ENCODE results near the gene CHN2. TPM values are rescaled to one million over a fixed set of nuclear protein-coding genes. Genes with fewer than 3 reads are reported as not detected.

Gene CHN2
- total RNA-seq, 1 experiment from 2014 or later = 18.8 TPM

DNA sequence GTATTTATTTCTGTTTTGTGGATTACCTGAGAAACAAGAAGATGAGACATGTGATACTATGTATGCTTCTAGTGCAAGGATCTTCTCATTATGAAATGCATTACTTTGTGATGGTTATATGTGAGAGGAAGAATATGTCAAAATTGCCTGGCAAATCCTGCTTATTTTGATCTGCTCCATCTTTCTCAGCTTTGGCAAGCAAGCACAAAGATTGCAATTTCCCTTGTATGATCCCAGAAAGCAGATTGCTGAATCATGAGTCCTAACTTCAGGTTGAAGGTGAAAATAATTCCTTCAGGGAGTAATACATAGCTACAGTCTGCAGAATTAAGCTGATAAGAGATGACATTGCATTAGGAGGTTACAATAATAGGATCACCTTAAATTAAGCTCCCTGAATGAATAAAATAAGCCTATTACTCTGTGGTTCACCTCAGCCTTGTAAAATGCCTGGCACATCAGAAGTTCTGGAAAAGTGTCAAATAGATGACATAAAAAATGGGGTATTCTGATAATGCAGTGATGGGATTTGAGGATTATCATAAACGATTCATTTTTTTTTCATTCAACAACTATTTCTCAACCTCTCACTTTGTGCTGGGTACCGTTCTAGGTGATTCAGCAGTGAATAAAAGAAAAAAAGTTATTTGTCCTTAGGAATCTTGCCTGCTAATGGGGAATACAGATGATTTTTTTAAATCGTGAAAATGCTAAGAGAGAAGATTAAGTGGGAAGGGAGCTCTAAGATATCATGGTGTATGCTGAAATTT, 120.7 kb downstream of the CHN2 start:
- no peaks in the 10 kb centered on the region for H3K36me3 ChIP-seq (ENCODE audit: control insufficient read depth, insufficient read depth, low read length)
- Mint-ChIP-seq H3K27me3 (ENCODE audit: insufficient read depth, unreplicated experiment) (no peaks in the 10 kb centered on the region), H3K36me3 (ENCODE audit: insufficient read depth, unreplicated experiment) (no peaks in the 10 kb centered on the region), H3K27ac (ENCODE audit: unreplicated experiment) (no peak overlapping the region), H3K4me3 (ENCODE audit: unreplicated experiment) (no peak overlapping the region), H3K4me1 (ENCODE audit: low read depth, unreplicated experiment) (peaks cover 7% of the 10 kb centered on the region), H3K9me3 (ENCODE audit: unreplicated experiment) (no peaks in the 10 kb centered on the region)
- intact Hi-C loops (cut with micrococcal nuclease; ENCODE audit: unreplicated experiment) = no loop called here
- no peaks in the 10 kb centered on the region for H3K9me3 ChIP-seq
- no peaks in the 10 kb centered on the region for H3K27me3 ChIP-seq (replicated peaks; ENCODE audit: control insufficient read depth, insufficient read depth, low read length)
- no peaks in the 10 kb centered on the region for H3K4me1 ChIP-seq
- DNase-seq = no peak
- ChIA-PET CTCF (interaction anchor here (1.0 kb wide), 1 partner anchor 126 kb away, joined by 3 read pairs; no protein-coding TSS in a partner anchor), POLR2A (no interaction called here)
- TF ChIP-seq, protein P1, sequence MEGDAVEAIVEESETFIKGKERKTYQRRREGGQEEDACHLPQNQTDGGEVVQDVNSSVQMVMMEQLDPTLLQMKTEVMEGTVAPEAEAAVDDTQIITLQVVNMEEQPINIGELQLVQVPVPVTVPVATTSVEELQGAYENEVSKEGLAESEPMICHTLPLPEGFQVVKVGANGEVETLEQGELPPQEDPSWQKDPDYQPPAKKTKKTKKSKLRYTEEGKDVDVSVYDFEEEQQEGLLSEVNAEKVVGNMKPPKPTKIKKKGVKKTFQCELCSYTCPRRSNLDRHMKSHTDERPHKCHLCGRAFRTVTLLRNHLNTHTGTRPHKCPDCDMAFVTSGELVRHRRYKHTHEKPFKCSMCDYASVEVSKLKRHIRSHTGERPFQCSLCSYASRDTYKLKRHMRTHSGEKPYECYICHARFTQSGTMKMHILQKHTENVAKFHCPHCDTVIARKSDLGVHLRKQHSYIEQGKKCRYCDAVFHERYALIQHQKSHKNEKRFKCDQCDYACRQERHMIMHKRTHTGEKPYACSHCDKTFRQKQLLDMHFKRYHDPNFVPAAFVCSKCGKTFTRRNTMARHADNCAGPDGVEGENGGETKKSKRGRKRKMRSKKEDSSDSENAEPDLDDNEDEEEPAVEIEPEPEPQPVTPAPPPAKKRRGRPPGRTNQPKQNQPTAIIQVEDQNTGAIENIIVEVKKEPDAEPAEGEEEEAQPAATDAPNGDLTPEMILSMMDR (IDR thresholded peaks at IDR 0.05; ENCODE audit: insufficient read depth in 1 of 2, low read depth in 1 of 2, low read length in 1 of 2, severe bottlenecking in 1 of 2, unreplicated experiment in 1 of 2) = no peak
- no peak overlapping the region for H3K4me3 ChIP-seq (ENCODE audit: low read depth, low read length)
- BruUV-seq (replicated peaks) = no TSS peak

DNA sequence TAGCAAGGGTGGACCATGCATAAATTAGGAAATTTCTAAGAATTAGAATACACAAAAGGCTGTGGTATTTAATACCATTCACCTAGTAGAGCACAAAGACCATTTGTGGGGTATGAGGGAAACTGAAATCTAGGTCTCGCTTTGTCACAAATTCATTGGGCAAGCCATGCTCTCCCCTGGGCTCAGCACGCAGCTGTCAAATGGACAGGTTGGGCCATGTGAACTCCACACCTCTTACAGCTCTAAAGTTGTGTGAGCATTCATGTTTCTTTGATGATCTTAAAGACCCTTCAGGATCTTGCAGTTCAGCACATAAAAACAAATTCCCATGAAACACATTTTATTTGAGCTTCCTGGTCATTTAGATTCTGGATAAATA, 121.3 kb downstream of the CHN2 start:
- peaks cover 7% of the 10 kb centered on the region for H3K4me1 Mint-ChIP-seq (ENCODE audit: low read depth, unreplicated experiment)
- no peak overlapping the region for H3K4me3 Mint-ChIP-seq (ENCODE audit: unreplicated experiment)
- H3K36me3 ChIP-seq (ENCODE audit: control insufficient read depth, insufficient read depth, low read length) = no peaks in the 10 kb centered on the region
- DNase-seq = no peak
- intact Hi-C loops (cut with micrococcal nuclease; ENCODE audit: unreplicated experiment) = no loop called here
- H3K9me3 Mint-ChIP-seq (ENCODE audit: unreplicated experiment) = no peaks in the 10 kb centered on the region
- no peak overlapping the region for H3K27ac Mint-ChIP-seq (ENCODE audit: unreplicated experiment)
- ChIA-PET POLR2A (no interaction called here), CTCF (interaction anchor here (1.0 kb wide), 1 partner anchor 126 kb away, joined by 3 read pairs; no protein-coding TSS in a partner anchor)
- H3K4me1 ChIP-seq = no peaks in the 10 kb centered on the region
- TF ChIP-seq, protein P1 (IDR thresholded peaks at IDR 0.05; ENCODE audit: insufficient read depth in 1 of 2, low read depth in 1 of 2, low read length in 1 of 2, severe bottlenecking in 1 of 2, unreplicated experiment in 1 of 2) = no peak
- no peaks in the 10 kb centered on the region for H3K27me3 Mint-ChIP-seq (ENCODE audit: insufficient read depth, unreplicated experiment)
- BruUV-seq (replicated peaks) = no TSS peak
- no peaks in the 10 kb centered on the region for H3K9me3 ChIP-seq
- H3K36me3 Mint-ChIP-seq (ENCODE audit: insufficient read depth, unreplicated experiment) = no peaks in the 10 kb centered on the region
- H3K27me3 ChIP-seq (replicated peaks; ENCODE audit: control insufficient read depth, insufficient read depth, low read length) = no peaks in the 10 kb centered on the region
- H3K4me3 ChIP-seq (ENCODE audit: low read depth, low read length) = no peak overlapping the region

DNA sequence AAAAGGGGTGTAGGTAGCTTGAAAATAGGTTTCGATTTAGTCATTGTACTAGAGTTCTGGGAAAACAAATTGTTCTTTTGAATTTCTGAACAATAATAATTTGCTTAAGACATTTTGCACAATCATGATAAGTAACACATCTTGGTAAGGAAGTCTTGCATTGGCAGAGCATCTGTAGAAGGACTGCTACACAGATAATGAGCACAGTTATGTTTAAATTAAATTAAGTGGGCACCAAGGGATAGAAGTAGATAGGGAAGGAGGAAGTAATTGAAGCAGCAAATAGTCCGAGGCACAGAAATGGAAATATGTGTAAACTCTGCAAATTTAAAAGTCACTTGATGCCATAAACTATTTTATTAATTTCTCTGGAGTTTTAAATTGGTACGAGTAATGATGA, 122.4 kb downstream of the CHN2 start:
- no peak for DNase-seq
- no peaks in the 10 kb centered on the region for H3K36me3 ChIP-seq (ENCODE audit: control insufficient read depth, insufficient read depth, low read length)
- no peak overlapping the region for H3K4me3 Mint-ChIP-seq (ENCODE audit: unreplicated experiment)
- H3K36me3 Mint-ChIP-seq (ENCODE audit: insufficient read depth, unreplicated experiment) = no peaks in the 10 kb centered on the region
- no peaks in the 10 kb centered on the region for H3K27me3 Mint-ChIP-seq (ENCODE audit: insufficient read depth, unreplicated experiment)
- no peaks in the 10 kb centered on the region for H3K27me3 ChIP-seq (replicated peaks; ENCODE audit: control insufficient read depth, insufficient read depth, low read length)
- peaks cover 7% of the 10 kb centered on the region for H3K4me1 Mint-ChIP-seq (ENCODE audit: low read depth, unreplicated experiment)
- no peaks in the 10 kb centered on the region for H3K4me1 ChIP-seq
- no peak overlapping the region for H3K4me3 ChIP-seq (ENCODE audit: low read depth, low read length)
- ChIA-PET CTCF (no interaction called here), POLR2A (no interaction called here)
- TF ChIP-seq, protein P1 (IDR thresholded peaks at IDR 0.05; ENCODE audit: insufficient read depth in 1 of 2, low read depth in 1 of 2, low read length in 1 of 2, severe bottlenecking in 1 of 2, unreplicated experiment in 1 of 2) = no peak
- intact Hi-C loops (cut with micrococcal nuclease; ENCODE audit: unreplicated experiment) = no loop called here
- BruUV-seq (replicated peaks) = no TSS peak
- H3K9me3 Mint-ChIP-seq (ENCODE audit: unreplicated experiment) = no peaks in the 10 kb centered on the region
- H3K27ac Mint-ChIP-seq (ENCODE audit: unreplicated experiment) = no peak overlapping the region
- H3K9me3 ChIP-seq = no peaks in the 10 kb centered on the region

All from Caco-2 (cell line).